Measurements from ENCODE around the gene RABAC1.

- TF ChIP-seq CTCF (conservative IDR thresholded peaks at IDR 0.05; ENCODE audit: low read depth, low read length) (no peak), EZH2 (IDR thresholded peaks at IDR 0.05; ENCODE audit: borderline replicate concordance, low read depth, low read length, poor library complexity, severe bottlenecking) (no peak)
Measured at GRCh38 chr19:41994521-41994971, 35.4 kb upstream of the RABAC1 start.
